Endothelial cell of umbilical vein (primary cell): Measurements from ENCODE around the gene PRXL2C. TPM values are rescaled to one million over a fixed set of nuclear protein-coding genes. Genes with fewer than 3 reads are reported as not detected.

Source experiments
- BruUV-seq: library from RNA; stranded (reverse); fragments of 400-500 nt; replicated peaks from 2 replicates; lab custom pipeline; 2021; lab: Mats Ljungman, UMichigan
- CTCF ChIA-PET: fragments of 300-600, 350-600 bp; sonication (Branson Sonifier 250); formaldehyde crosslinking; loops from one replicate; lab custom pipeline; 2021; ENCODE audit warnings: antibody characterized with exemption, inconsistent platforms; lab: Charles Lee
- POLR2A ChIA-PET: fragments of 300-600, 350-600 bp; sonication (Branson Sonifier 250); formaldehyde crosslinking; loops from one replicate; lab custom pipeline; 2021; ENCODE audit warnings: antibody characterized with exemption, inconsistent platforms; lab: Charles Lee
- DNase-seq: peaks from one replicate; pipeline ENCODE4 v3.0.0-alpha.2; 2011; ENCODE audit warnings: low read depth, low spot score
- FAIRE-seq: peaks from 2 replicates; lab custom pipeline; 2011; peaks lifted over from hg19 to GRCh38; lab: Jason Lieb, UNC
- H2AFZ ChIP-seq: 2 replicates; pipeline ENCODE4 v1.6.0; 2012; ENCODE audit warnings: low read depth, low read length, control low read depth, inconsistent platforms
- H3K27ac ChIP-seq: 2 replicates; pipeline ENCODE4 v1.5.1; 2011; ENCODE audit warnings: low read depth, mild to moderate bottlenecking, control low read depth, low read length, moderate library complexity; ENCODE audit not compliant: insufficient read depth
- H3K27me3 ChIP-seq, 2 experiments: 2 replicates each; pipeline versions ENCODE4 v1.6.0 to v1.6.1; 2011; ENCODE audit warnings: low read length in 2 of 2, mixed read lengths in 1 of 2; ENCODE audit not compliant: control insufficient read depth in 2 of 2, insufficient read depth in 2 of 2
- H3K36me3 ChIP-seq, 2 experiments: 2 replicates in 1 of 2; 3 replicates in 1 of 2; pipeline ENCODE4 v1.5.1; 2011; ENCODE audit warnings: low read length in 2 of 2, mild to moderate bottlenecking in 1 of 2, moderate library complexity in 1 of 2; ENCODE audit not compliant: control insufficient read depth in 2 of 2, insufficient read depth in 2 of 2; ENCODE audit errors: extremely low read depth in 1 of 2
- H3K4me1 ChIP-seq: 3 replicates; pipeline ENCODE4 v1.5.1; 2011; ENCODE audit warnings: mild to moderate bottlenecking, low read length; ENCODE audit not compliant: control insufficient read depth, insufficient read depth; ENCODE audit errors: extremely low read depth
- H3K4me2 ChIP-seq: 2 replicates; pipeline ENCODE4 v1.6.1; 2011; ENCODE audit warnings: low read length, control low read depth, mixed read lengths; ENCODE audit not compliant: insufficient read depth
- H3K4me3 ChIP-seq, 3 experiments: fragments of 200-600 bp in 1 of 3; sonication (generic), shearing (Covaris generic) in 1 of 3; replicated peaks in 1 of 3; 2 replicates each; pipeline ENCODE4 v1.5.1; 2011 to 2016; ENCODE audit warnings: control low read depth in 3 of 3, low read length in 3 of 3, mild to moderate bottlenecking in 2 of 3, inconsistent platforms in 1 of 3, low read depth in 1 of 3, moderate library complexity in 1 of 3; ENCODE audit not compliant: insufficient read depth in 1 of 3
- H3K79me2 ChIP-seq: 2 replicates; pipeline ENCODE4 v1.6.0; 2012; ENCODE audit warnings: low read length, inconsistent platforms; ENCODE audit not compliant: control insufficient read depth, insufficient read depth
- H3K9ac ChIP-seq: replicated peaks from 2 replicates; pipeline ENCODE3; 2011; ENCODE audit warnings: low read length, control low read depth; ENCODE audit not compliant: insufficient read depth; ENCODE audit errors: extremely low read depth
- H3K9me1 ChIP-seq: replicated peaks from 3 replicates; pipeline ENCODE4 v1.6.0; 2011; ENCODE audit warnings: mild to moderate bottlenecking, low read length; ENCODE audit not compliant: control insufficient read depth, insufficient read depth; ENCODE audit errors: extremely low read depth
- H3K9me3 ChIP-seq: replicated peaks from 2 replicates; pipeline ENCODE4 v1.5.1; 2012; ENCODE audit warnings: low read length, inconsistent platforms; ENCODE audit not compliant: control insufficient read depth, insufficient read depth
- H4K20me1 ChIP-seq: replicated peaks from 2 replicates; pipeline ENCODE3; 2011; ENCODE audit warnings: mild to moderate bottlenecking, low read length; ENCODE audit not compliant: control insufficient read depth, insufficient read depth; ENCODE audit errors: extremely low read depth
- EZH2 ChIP-seq: IDR thresholded peaks from 2 replicates; pipeline ENCODE4 v1.6.1; 2012; ENCODE audit warnings: borderline replicate concordance, low read depth, mild to moderate bottlenecking, moderate library complexity, low read length, inconsistent platforms; ENCODE audit not compliant: severe bottlenecking
- FOS ChIP-seq: IDR thresholded peaks from 2 replicates; pipeline ENCODE4 v1.6.1; 2011; ENCODE audit warnings: mild to moderate bottlenecking, low read length, moderate library complexity, borderline replicate concordance; ENCODE audit not compliant: insufficient read depth
- GATA2 ChIP-seq: IDR thresholded peaks from 2 replicates; pipeline ENCODE4 v1.7.0; 2011; ENCODE audit warnings: low read depth, mild to moderate bottlenecking, moderate library complexity, mixed read lengths, low read length; ENCODE audit not compliant: insufficient read length, insufficient read depth
- JUN ChIP-seq: IDR thresholded peaks from 2 replicates; pipeline ENCODE4 v1.6.1; 2011; ENCODE audit warnings: borderline replicate concordance, low read depth; ENCODE audit not compliant: insufficient read length, insufficient read depth
- MYC ChIP-seq: IDR thresholded peaks from one replicate; pipeline ENCODE4 v1.6.1; 2011; ENCODE audit warnings: mild to moderate bottlenecking, low read depth, low read length
- POLR2A ChIP-seq: IDR thresholded peaks from 2 replicates; pipeline ENCODE4 v1.6.1; 2012; ENCODE audit warnings: low read depth, mild to moderate bottlenecking, control low read depth, low read length
- POLR2AphosphoS5 ChIP-seq: IDR thresholded peaks from 2 replicates; pipeline ENCODE4 v1.6.1; 2012; ENCODE audit warnings: low read depth, mild to moderate bottlenecking, control low read depth, low read length, moderate library complexity; ENCODE audit not compliant: insufficient read depth
- dilution Hi-C: fragments of 300-500 bp; cut with MboI; formaldehyde crosslinking; loops from one replicate; pipeline ENCODE4 v1.15.0; 2019; ENCODE audit warnings: low sequenced_read_pairs; ENCODE audit not compliant: extremely low pct_ligation_motif_present
- intact Hi-C: fragments of 100-400 bp; cut with micrococcal nuclease; formaldehyde crosslinking; loops from one replicate; pipeline ENCODE4 v1.10.0; 2022
- polyA plus RNA-seq, 4 experiments: library from polyadenylated mRNA; depleted of rRNA in 3 of 4; stranded (reverse) in 3 of 4; unstranded in 1 of 4; fragments of >200 nt; gene quantifications; 2 replicates each; pipeline versions ENCODE4 v1.2.1 to v1.2.3, GENCODE V29; 2011 to 2012; ENCODE audit warnings: missing spikeins in 1 of 4
- total RNA-seq: library from RNA; stranded (reverse); gene quantifications from 2 replicates; pipeline ENCODE4 v1.2.3, GENCODE V29; 2021
- TF ChIP-seq, protein P1 (sequence below): IDR thresholded peaks from 2 replicates; pipeline ENCODE4 v1.6.1; 2011; ENCODE audit not compliant: insufficient read depth, insufficient read length
- TF ChIP-seq, protein P2 (sequence below), 2 donors: IDR thresholded peaks; 1 replicate in 1 of 2; 2 replicates in 1 of 2; pipeline ENCODE4 v1.5.1; 2011; ENCODE audit warnings: low read length in 2 of 2, mild to moderate bottlenecking in 2 of 2, moderate library complexity in 2 of 2, control low read depth in 1 of 2, inconsistent platforms in 1 of 2, low read depth in 1 of 2; ENCODE audit not compliant: insufficient read depth in 1 of 2; ENCODE audit errors: extremely low read depth in 1 of 2

The PRXL2C gene
- total and polyA plus RNA-seq, 2 donors (not counting 3 experiments of a cell fraction or from before 2014, with no cell fraction given): 5.4 to 14.7 TPM

DNA sequence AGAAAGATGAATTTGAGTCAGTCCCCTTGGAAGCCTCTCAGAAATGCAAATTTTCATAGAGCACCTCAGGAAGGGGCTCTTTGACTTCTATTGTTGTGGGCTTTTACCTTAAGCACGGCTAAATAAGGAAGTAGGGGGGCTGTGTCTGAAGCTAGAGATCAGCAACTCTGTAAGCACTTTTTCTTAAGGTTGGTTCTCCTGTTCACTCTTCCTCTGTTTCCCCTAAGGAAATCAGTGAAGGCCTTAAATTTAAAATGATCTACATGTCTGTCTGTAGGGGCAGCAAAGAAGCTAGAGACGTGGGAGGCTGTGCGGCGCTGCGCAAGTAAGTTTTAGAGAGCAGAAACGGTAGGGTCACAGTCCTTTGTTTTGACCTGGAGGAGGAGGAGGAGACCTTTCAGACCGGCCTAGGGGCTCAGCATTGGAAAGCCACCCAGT lies 34.3 kb downstream of the PRXL2C start:
- H3K9ac ChIP-seq: no peak overlapping the region
- H3K9me1 ChIP-seq: no peaks in the 10 kb centered on the region
- CTCF ChIA-PET: no interaction called here

DNA sequence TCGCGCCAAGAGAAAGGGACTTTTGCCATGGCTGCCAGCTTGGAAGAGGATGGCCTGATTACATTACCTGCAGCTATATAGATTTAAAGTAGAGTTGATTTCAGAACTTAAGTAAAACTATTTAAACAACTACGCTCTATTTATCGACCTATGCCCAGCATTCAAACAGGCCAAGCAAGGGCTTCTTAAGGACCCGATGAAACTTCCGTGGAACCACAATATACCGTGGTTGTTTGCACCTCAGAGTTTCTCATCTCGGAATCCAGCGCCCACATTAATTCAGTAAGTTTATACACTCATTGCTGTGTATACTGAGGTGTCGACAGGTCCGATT lies 35.0 kb downstream of the PRXL2C start:
- Histone ChIP-seq H3K27me3 (peaks cover 4 to 12% of the 10 kb centered on the region in 2 experiments), H3K9me1 (no peaks in the 10 kb centered on the region), H3K4me3 (peak overlapping the region in 1 of 3 experiments; percentile 33), H4K20me1 (no peaks in the 10 kb centered on the region), H3K4me1 (peaks cover 4% of the 10 kb centered on the region), H3K9me3 (no peaks in the 10 kb centered on the region), H3K36me3 (no peaks in the 10 kb centered on the region), H3K4me2 (no peak overlapping the region), H3K27ac (no peak overlapping the region), H3K9ac (no peak overlapping the region), H2AFZ (peak overlapping the region; percentile 90), H3K79me2 (no peaks in the 10 kb centered on the region)
- no peak for DNase-seq
- POLR2A ChIA-PET: no interaction called here
- CTCF ChIA-PET: interaction anchor here (1.3 kb wide), 1 partner anchor 18 kb away, joined by 3 read pairs; no protein-coding TSS in a partner anchor
- no peak for TF ChIP-seq JUN
- no peak for TF ChIP-seq GATA2
- TF ChIP-seq, protein P1, sequence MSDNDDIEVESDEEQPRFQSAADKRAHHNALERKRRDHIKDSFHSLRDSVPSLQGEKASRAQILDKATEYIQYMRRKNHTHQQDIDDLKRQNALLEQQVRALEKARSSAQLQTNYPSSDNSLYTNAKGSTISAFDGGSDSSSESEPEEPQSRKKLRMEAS: no peak
- no peak for TF ChIP-seq POLR2AphosphoS5
- no peak for TF ChIP-seq FOS
- TF ChIP-seq EZH2: no peak
- TF ChIP-seq, protein P2, sequence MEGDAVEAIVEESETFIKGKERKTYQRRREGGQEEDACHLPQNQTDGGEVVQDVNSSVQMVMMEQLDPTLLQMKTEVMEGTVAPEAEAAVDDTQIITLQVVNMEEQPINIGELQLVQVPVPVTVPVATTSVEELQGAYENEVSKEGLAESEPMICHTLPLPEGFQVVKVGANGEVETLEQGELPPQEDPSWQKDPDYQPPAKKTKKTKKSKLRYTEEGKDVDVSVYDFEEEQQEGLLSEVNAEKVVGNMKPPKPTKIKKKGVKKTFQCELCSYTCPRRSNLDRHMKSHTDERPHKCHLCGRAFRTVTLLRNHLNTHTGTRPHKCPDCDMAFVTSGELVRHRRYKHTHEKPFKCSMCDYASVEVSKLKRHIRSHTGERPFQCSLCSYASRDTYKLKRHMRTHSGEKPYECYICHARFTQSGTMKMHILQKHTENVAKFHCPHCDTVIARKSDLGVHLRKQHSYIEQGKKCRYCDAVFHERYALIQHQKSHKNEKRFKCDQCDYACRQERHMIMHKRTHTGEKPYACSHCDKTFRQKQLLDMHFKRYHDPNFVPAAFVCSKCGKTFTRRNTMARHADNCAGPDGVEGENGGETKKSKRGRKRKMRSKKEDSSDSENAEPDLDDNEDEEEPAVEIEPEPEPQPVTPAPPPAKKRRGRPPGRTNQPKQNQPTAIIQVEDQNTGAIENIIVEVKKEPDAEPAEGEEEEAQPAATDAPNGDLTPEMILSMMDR (IDR thresholded peaks at IDR 0.05; ENCODE audit: extremely low read depth in 1 of 2, insufficient read depth in 1 of 2, low read depth in 1 of 2, low read length in 2 of 2): no peak
- TF ChIP-seq MYC: no peak
- no peak for TF ChIP-seq POLR2A
- FAIRE-seq: no peak
- dilution Hi-C loops: no loop called here
- intact Hi-C loops: no loop called here
- BruUV-seq: no TSS peak

More for the DNA sequence above, 34.3 kb downstream of the PRXL2C start:
- Histone ChIP-seq H3K27me3 (peaks cover 4 to 12% of the 10 kb centered on the region in 2 experiments), H3K36me3 (no peaks in the 10 kb centered on the region), H3K4me1 (peaks cover 4% of the 10 kb centered on the region), H3K27ac (no peak overlapping the region), H3K4me3 (no peak overlapping the region), H4K20me1 (no peaks in the 10 kb centered on the region), H2AFZ (no peak overlapping the region), H3K79me2 (no peaks in the 10 kb centered on the region), H3K9me3 (no peaks in the 10 kb centered on the region), H3K4me2 (no peak overlapping the region)
- FAIRE-seq (no peak), DNase-seq (no peak)
- POLR2A ChIA-PET: no interaction called here
- TF ChIP-seq, protein P2 (IDR thresholded peaks at IDR 0.05; ENCODE audit: extremely low read depth in 1 of 2, insufficient read depth in 1 of 2, low read depth in 1 of 2, low read length in 2 of 2): no peak
- no peak for TF ChIP-seq JUN
- no peak for TF ChIP-seq POLR2A
- TF ChIP-seq, protein P1: no peak
- intact Hi-C loops: no loop called here
- dilution Hi-C loops: no loop called here
- no TSS peak for BruUV-seq
